Hematopoietic multipotent progenitor cell treated with erythropoietin and hydrocortisone succinate and interleukin-3 and kit ligand, for 4 days (in vitro differentiated cells): ENCODE data around the gene PCYT1B.
"Not testable (repeated sequence)": the region's sequence is repeated elsewhere in the genome, so short reads cannot be mapped to it uniquely, and the experiment has no call there.

ENCODE experiments used
- DNase-seq: peaks from one replicate; pipeline ENCODE4 v3.0.0-alpha.2; 2015

Gene PCYT1B

DNA sequence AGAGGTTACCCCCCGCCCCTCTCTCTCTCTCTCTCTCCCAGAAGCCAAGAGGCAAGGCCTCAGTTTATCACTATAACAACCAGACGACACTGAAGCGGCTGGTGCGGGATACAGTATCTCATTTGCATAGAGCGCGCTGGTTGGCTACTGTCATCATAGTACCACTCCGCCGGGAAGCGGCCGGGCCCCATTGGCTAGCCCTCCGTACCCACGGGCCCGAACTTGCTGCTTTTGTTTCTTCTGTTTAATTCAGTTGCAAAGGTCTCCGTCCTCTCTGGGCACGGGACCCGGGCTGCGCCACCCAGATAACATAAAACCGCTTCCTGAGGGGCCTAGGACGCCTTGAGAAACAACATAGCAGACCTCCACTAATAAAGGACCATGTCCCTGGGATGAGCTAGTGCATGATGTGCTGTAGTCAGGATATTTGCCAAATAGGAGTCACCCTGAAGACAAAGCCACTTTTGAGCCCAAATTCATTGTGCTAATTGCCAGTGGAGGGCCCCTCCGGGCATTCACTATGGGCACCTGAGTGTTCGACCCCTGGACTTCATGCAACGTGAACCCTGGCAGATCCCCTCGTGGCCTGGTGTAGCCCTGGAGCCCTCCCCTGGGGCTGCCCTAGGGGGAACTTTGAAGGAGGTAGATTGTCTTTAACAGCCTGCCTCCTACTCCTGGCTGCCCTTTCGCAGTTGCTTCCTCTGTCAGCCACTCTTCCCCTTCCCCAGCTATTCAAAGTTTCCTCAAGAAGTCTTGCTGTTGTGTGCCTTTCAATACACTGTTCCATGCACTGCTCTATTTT is at the start of gene PCYT1B:
TSS of gene PCYT1B (minus strand) at position 91 of the 802 bp plus-strand sequence. CDS start 242 bp downstream, outside the sequence.
- DNase-seq = peak; percentile 97

GRCh38 chrX:24696294-24696693 is 49.1 kb upstream of the PCYT1B start:
- DNase-seq = no peak

- DNase-seq = no peak
Measured at GRCh38 chrX:24694825-24695224, 47.7 kb upstream of the PCYT1B start.

GRCh38 chrX:24693453-24694202 is 46.5 kb upstream of the PCYT1B start, which contains the start of gene POLA1:
Gene POLA1 (plus strand): TSS chrX:24693918. CDS start chrX:24693962, 44 bp downstream.
- DNase-seq = peak; percentile 97

DNA sequence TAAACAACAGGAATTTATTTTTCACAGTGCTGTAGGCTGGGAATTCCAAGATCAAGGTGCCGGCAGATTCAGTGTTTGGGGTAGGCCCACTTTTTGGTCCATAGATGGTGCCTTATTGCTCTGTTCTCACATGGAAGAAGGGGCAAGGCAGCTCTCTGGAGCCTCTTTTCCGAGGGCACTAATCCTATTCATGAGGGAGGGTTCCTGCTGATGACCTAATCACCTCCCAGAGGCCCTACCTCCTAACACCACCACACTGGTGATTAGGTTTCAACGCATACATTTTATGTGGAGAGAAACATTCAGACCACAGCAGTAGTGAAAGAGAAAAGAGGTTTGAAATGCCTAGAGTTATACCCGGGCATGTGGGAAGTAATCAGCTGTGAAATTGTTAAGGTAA is 45.2 kb upstream of the PCYT1B start:
- no peak for DNase-seq

- no peak for DNase-seq
Measured at GRCh38 chrX:24684048-24684447, 36.9 kb upstream of the PCYT1B start.

GRCh38 chrX:24682739-24683432 is 35.7 kb upstream of the PCYT1B start:
- no peak for DNase-seq

GRCh38 chrX:24676403-24677024 is 29.4 kb upstream of the PCYT1B start:
- DNase-seq = peak; percentile 56

DNA sequence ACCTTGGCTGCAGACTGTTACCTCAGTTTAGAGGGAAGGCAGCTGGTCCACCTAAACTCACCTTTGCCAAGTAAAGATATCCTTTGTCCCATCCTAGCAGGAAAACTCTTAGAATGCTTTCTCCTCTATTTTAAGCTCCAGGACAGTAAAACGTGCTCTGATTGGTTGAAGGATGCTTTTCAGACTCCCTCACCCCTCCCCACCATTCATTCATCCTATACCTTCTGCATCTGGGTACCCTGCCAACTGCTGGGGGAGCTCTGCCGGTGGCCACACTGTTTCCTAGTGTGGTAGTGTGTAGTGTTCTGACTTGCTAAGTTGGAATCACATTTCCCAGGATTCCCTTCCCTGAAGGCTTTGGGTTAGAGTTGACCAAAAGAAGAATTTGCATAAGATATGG is 26.3 kb upstream of the PCYT1B start:
- no peak for DNase-seq

DNA sequence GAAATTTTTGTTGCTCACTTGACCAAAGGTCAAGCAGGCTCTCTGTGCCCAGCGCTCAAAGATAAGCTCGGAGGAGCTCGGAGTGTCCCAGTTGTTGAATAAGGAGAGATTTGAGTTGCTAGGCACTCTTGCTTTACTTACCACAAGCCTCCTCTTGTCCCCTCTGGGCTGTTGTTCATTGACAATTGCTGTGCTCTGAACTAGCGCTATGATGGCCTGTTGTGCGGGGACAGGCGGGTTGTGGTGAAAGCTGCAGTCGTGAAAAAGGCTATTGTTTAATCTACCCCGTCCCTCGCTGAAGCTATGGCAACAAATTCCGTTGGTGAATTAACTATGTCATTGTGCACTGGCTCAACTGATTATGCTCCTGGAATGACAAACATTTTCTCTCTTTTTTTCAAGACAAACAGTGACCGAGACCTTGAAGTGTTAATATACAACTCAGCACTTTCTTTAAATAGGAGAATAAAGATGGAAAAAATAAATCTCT is 25.6 kb upstream of the PCYT1B start:
- DNase-seq = no peak

- DNase-seq = peak; percentile 9
Measured at GRCh38 chrX:24668111-24668510, 21.0 kb upstream of the PCYT1B start.

DNA sequence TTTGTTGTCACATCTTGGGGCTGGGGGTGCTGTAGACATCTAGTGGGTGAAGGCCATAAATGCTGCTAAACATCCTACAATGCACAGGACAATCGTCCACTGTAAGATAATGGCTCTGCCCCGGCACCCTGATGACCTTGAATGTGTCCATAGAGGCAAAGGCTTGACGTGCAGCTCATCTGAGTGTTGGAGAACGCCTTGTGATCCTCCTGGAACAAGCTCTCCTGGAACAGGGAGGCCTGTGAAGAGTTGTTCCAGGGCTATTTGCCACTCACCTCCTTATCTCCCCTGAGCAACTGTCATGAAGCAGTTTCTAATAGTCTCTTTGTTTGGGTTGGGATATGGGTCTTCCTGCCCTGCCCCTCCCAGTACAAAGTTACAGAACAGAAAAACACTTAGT is 15.2 kb upstream of the PCYT1B start:
- peak; percentile 50 for DNase-seq

DNA sequence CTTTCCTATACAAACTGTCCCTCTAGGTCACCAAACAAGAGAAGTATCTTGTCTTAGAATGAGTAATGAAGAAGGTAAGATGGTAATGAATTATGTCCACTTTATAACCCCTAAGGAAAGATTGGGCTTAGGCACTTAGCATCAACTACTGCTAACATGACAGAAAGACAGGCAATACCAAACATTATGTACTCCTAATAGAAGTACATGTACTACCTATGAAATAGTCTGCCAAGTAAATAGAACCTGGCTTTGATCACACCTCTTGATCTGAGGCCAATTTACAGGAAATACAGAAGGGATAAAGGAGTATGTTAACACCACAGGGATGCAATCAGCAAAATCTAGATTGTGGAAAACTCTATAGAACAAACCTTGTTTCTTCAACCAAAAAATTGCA is 14.1 kb upstream of the PCYT1B start:
- DNase-seq = no peak

DNA sequence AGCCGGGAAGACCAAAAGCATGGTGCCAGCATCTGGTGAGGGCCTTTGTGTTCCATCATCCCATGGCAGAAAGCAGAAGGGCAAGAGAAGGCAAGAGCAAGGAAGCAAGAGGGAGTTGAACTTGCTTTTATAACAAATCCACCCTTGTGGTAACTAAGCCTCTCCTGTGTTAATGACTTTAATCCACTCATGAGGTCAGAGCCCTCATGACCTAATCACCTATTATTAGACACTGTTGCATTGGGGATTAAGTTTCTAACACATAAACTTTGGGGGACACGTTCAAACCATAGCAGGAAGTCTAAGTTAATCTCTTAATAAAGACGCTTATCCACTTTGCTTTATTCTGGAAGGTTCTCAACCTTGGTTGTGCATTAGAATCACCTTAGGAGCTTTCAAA is 12.5 kb upstream of the PCYT1B start:
- DNase-seq = no peak

GRCh38 chrX:24659106-24659505 is 12.0 kb upstream of the PCYT1B start:
- no peak for DNase-seq

DNA sequence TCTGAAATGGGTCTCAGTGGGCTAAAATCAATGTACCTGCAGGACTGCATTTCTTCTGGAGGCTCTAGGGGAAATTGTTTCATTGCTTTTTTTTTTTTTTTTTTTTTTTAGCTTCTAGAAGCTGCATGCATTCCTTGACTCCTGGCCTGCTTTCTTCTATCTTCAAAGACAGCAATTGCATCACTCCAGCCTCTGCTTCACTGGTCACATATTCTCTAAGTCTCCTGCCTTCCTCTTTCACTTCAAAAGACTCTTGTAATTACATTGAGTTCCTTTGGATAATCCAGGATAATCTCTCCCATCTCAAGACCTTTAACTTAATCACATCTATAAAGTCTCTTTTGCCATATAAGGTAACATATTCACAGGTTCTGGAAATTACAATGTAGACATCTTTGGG is 11.3 kb upstream of the PCYT1B start:
- DNase-seq = no peak

DNA sequence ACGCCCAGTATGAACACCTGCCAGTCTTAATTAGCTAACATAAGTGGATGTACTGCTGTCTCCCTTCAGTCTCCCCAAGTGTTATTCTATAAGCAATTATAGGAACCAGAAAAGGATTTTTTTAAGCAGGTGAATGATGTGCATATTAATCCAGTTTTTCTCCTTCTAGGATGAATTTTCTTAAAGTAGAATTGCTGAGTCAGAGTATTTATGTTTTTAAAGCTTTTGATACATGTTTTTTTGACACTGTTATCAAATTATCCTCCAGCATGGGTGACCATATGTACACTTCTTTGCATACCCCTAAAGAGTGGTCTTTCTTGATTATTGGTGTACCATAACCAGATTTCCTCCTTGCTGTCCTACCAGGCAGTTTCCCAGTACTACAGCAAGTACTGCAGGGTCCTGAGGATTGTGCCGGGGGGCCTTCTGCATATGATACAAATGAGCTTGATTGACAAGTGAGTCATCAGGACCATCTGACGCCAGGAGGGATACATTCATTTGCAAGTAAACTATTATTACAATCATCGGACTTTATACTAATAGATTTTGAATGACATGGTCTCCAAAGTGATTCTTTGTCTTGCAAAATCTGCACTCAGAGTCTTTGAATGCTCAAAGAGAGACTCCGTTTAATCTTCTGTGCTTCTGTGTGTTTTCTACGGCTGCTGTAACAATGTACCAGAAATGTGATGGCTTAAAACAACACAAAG is 10.7 kb upstream of the PCYT1B start:
- no peak for DNase-seq

DNA sequence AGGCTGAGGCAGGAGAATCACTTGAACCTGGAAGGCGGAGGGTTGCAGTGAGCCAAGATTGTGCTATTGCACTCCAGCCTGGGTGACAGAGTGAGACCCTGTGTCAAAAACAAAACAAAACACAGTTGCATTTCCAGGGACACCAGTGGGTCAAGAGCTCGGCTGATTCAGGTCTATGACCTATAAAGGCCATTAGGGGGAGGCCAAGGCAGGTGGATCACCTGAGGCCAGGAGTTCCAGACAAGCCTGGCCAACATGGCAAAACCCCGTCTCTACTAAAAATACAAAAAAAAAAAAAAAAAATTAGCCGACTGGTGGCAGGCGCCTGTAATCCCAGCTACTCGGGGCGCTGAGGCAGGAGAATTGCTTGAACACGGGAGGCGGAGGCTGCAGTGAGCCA is 8.5 kb upstream of the PCYT1B start:
- DNase-seq = not testable (repeated sequence)

DNA sequence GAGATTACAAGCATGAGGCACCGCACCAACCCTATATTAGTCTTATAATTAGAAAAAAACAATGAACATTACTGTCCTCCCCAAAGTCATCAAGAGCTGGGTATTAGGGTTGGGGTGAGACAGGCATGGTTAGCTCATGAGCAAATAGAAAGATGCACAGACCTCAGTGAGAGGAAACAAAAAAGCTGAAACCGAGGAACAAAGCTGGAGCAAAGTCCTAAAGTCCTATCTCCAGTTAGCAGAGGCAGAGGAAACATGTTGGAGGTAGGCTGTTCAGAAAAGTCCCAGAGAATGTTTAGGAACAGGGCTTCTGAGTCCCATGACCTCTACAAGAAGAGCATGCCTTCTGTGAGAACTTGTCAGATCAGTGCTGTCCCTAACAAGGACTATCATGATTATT is 4.6 kb upstream of the PCYT1B start:
- DNase-seq = no peak

- DNase-seq = peak; percentile 45
Measured at GRCh38 chrX:24648495-24648894, 1.3 kb upstream of the PCYT1B start.

DNA sequence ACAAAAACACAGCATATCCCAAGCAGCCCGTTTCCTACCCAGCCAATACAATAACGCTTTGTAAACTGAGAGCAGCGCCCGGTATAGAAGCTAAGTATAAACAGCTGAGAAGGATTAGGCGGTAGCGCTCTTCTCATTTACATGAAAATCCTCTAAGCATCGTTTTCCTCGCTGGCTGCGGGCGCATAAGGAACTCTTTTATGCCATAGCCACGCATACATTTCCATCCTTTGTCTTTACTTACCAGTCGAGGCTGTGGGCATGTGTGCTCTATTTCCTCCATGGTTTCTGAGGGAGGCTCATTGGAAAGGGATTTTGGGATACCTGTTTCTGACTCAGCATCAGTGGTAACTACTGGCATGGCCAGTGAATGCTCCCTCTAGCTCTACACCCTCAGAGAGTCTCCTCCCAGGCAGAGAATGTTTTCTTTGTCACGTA is 383 bp downstream of the PCYT1B start:
- peak; percentile 35 for DNase-seq

GRCh38 chrX:24646006-24646405 is 1.1 kb downstream of the PCYT1B start:
- peak; percentile 46 for DNase-seq
